Type B pancreatic cell (in vitro differentiated cells): ENCODE data around the gene NXF1. TPM values are rescaled to one million over a fixed set of nuclear protein-coding genes. Genes with fewer than 3 reads are reported as not detected.
A peak's percentile ranks its signal among the peaks of the same experiment; 100 is the strongest.

Experiments used
- DNase-seq: peaks from one replicate; pipeline ENCODE4 v3.0.0; 2021; ENCODE audit warnings: mixed read lengths; ENCODE audit not compliant: unreplicated experiment; ENCODE audit errors: extremely low spot score
- H3K27ac Mint-ChIP-seq: 2 replicates; pipeline ENCODE4 v1.8.0; 2021; ENCODE audit warnings: mild to moderate bottlenecking, mixed read lengths
- H3K27me3 Mint-ChIP-seq: 2 replicates; pipeline ENCODE4 v1.8.0; 2021; ENCODE audit warnings: mixed read lengths
- H3K36me3 Mint-ChIP-seq: 2 replicates; pipeline ENCODE4 v1.8.0; 2021; ENCODE audit warnings: mixed read lengths
- H3K4me1 Mint-ChIP-seq: one replicate; pipeline ENCODE4 v1.8.0; 2021; ENCODE audit warnings: mixed read lengths; ENCODE audit not compliant: unreplicated experiment
- H3K4me3 Mint-ChIP-seq: 2 replicates; pipeline ENCODE4 v1.8.0; 2021; ENCODE audit warnings: mild to moderate bottlenecking, mixed read lengths
- H3K9me3 Mint-ChIP-seq: 2 replicates; pipeline ENCODE4 v1.8.0; 2021; ENCODE audit warnings: mixed read lengths
- CTCF ChIP-seq: fragments of 200-600 bp; sonication (generic); conservative IDR thresholded peaks from 2 replicates; pipeline ENCODE4 v1.5.0; 2021; ENCODE audit warnings: antibody characterized with exemption, mild to moderate bottlenecking
- total RNA-seq: library from RNA; stranded (reverse); gene quantifications from 2 replicates; pipeline ENCODE4 v1.2.1, GENCODE V29; 2021; ENCODE audit warnings: low replicate concordance

Gene NXF1
- total RNA-seq, 1 donor from 2014 or later, result 111 TPM

GRCh38 chr11:62823677-62824076 is 18.4 kb upstream of the NXF1 start:
- no peak overlapping the region for H3K27ac Mint-ChIP-seq

GRCh38 chr11:62817129-62817528 is 11.9 kb upstream of the NXF1 start:
- H3K4me1 Mint-ChIP-seq, result no peaks in the 10 kb centered on the region
- H3K36me3 Mint-ChIP-seq, result peaks cover 14% of the 10 kb centered on the region
- H3K4me3 Mint-ChIP-seq, result no peak overlapping the region
- H3K27me3 Mint-ChIP-seq, result no peaks in the 10 kb centered on the region
- no peak for DNase-seq
- H3K9me3 Mint-ChIP-seq, result no peaks in the 10 kb centered on the region
- no peak for TF ChIP-seq CTCF
- no peak overlapping the region for H3K27ac Mint-ChIP-seq

More at GRCh38 chr11:62823677-62824076, 18.4 kb upstream of the NXF1 start:
- Mint-ChIP-seq H3K9me3 (no peaks in the 10 kb centered on the region), H3K4me3 (no peak overlapping the region), H3K4me1 (no peaks in the 10 kb centered on the region), H3K36me3 (peaks cover 36% of the 10 kb centered on the region), H3K27me3 (no peaks in the 10 kb centered on the region)
- no peak for TF ChIP-seq CTCF
- DNase-seq, result no peak

- Mint-ChIP-seq H3K27ac (no peak overlapping the region), H3K36me3 (peaks cover 14% of the 10 kb centered on the region), H3K4me1 (no peaks in the 10 kb centered on the region), H3K4me3 (no peak overlapping the region), H3K9me3 (no peaks in the 10 kb centered on the region), H3K27me3 (no peaks in the 10 kb centered on the region)
- no peak for TF ChIP-seq CTCF
- DNase-seq, result no peak
Observed at GRCh38 chr11:62816557-62816956, 11.3 kb upstream of the NXF1 start.

GRCh38 chr11:62811659-62812058 is 6.4 kb upstream of the NXF1 start:
- Mint-ChIP-seq H3K36me3 (peaks cover 9% of the 10 kb centered on the region), H3K4me3 (no peak overlapping the region), H3K27me3 (no peaks in the 10 kb centered on the region), H3K4me1 (peaks cover 3% of the 10 kb centered on the region), H3K9me3 (no peaks in the 10 kb centered on the region), H3K27ac (no peak overlapping the region)
- DNase-seq, result no peak
- no peak for TF ChIP-seq CTCF

GRCh38 chr11:62810748-62811147 is 5.5 kb upstream of the NXF1 start:
- TF ChIP-seq CTCF, result no peak
- peaks cover 9% of the 10 kb centered on the region for H3K36me3 Mint-ChIP-seq
- H3K9me3 Mint-ChIP-seq, result no peaks in the 10 kb centered on the region
- H3K27ac Mint-ChIP-seq, result no peak overlapping the region
- no peak for DNase-seq
- H3K4me1 Mint-ChIP-seq, result peaks cover 3% of the 10 kb centered on the region
- no peak overlapping the region for H3K4me3 Mint-ChIP-seq
- no peaks in the 10 kb centered on the region for H3K27me3 Mint-ChIP-seq

GRCh38 chr11:62806611-62807121 is 1.4 kb upstream of the NXF1 start:
- peaks cover 13% of the 10 kb centered on the region for H3K36me3 Mint-ChIP-seq
- DNase-seq, result no peak

More at GRCh38 chr11:62806611-62807121, 1.4 kb upstream of the NXF1 start:
- Mint-ChIP-seq H3K9me3 (no peaks in the 10 kb centered on the region), H3K4me3 (peak overlapping the region; percentile 100), H3K27me3 (no peaks in the 10 kb centered on the region), H3K27ac (peak overlapping the region; percentile 98), H3K4me1 (peaks cover 12% of the 10 kb centered on the region)
- no peak for TF ChIP-seq CTCF
